Measurements from ENCODE around the gene FOLH1. TPM values are rescaled to one million over a fixed set of nuclear protein-coding genes. Genes with fewer than 3 reads are reported as not detected.
"Not testable (repeated sequence)": the region's sequence is repeated elsewhere in the genome, so short reads cannot be mapped to it uniquely, and the experiment has no call there.

Gene FOLH1
- total RNA-seq, 1 experiment from 2014 or later, result not detected

GRCh38 chr11:49174691-49175366 is 33.6 kb downstream of the FOLH1 start:
- H3K27me3 ChIP-seq (ENCODE audit: insufficient read depth, low read depth); DNase-seq; H3K27ac ChIP-seq; H2AFZ ChIP-seq; POLR2A ChIA-PET (ENCODE audit: unreplicated experiment); H3F3A ChIP-seq (ENCODE audit: insufficient read depth, low read depth); CTCF ChIA-PET; H3K9me3 ChIP-seq (ENCODE audit: insufficient read depth, low read depth); H3K4me2 ChIP-seq; H3K4me1 ChIP-seq (replicated peaks; ENCODE audit: insufficient read depth); H4K20me1 ChIP-seq (ENCODE audit: insufficient read depth); H3K4me3 ChIP-seq; BruUV-seq (replicated peaks); H3K36me3 ChIP-seq (ENCODE audit: low read depth); intact Hi-C loops (cut with micrococcal nuclease; ENCODE audit: unreplicated experiment); H3K79me2 ChIP-seq (ENCODE audit: low read depth); H3K9me2 ChIP-seq (ENCODE audit: insufficient read depth): not testable (repeated sequence)

GRCh38 chr11:49171613-49172012 is 36.8 kb downstream of the FOLH1 start:
- H3K36me3 ChIP-seq (ENCODE audit: low read depth); H3K9me2 ChIP-seq (ENCODE audit: insufficient read depth); DNase-seq; H3K27me3 ChIP-seq (ENCODE audit: insufficient read depth, low read depth); H3K9me3 ChIP-seq (ENCODE audit: insufficient read depth, low read depth); H3K4me3 ChIP-seq; H4K20me1 ChIP-seq (ENCODE audit: insufficient read depth); H3K79me2 ChIP-seq (ENCODE audit: low read depth); intact Hi-C loops (cut with micrococcal nuclease; ENCODE audit: unreplicated experiment); BruUV-seq (replicated peaks); POLR2A ChIA-PET (ENCODE audit: unreplicated experiment); H3K4me1 ChIP-seq (replicated peaks; ENCODE audit: insufficient read depth); H2AFZ ChIP-seq; CTCF ChIA-PET; H3K4me2 ChIP-seq; H3F3A ChIP-seq (ENCODE audit: insufficient read depth, low read depth); H3K27ac ChIP-seq: not testable (repeated sequence)

GRCh38 chr11:49169579-49169978 is 38.8 kb downstream of the FOLH1 start:
- TF ChIP-seq CTCF (conservative IDR thresholded peaks at IDR 0.05), result peak; percentile 71
- H3K27ac ChIP-seq; BruUV-seq (replicated peaks); POLR2A ChIA-PET (ENCODE audit: unreplicated experiment); H2AFZ ChIP-seq; H3K79me2 ChIP-seq (ENCODE audit: low read depth); H3K9me3 ChIP-seq (ENCODE audit: insufficient read depth, low read depth); H3K36me3 ChIP-seq (ENCODE audit: low read depth); H3K4me2 ChIP-seq; H3K9me2 ChIP-seq (ENCODE audit: insufficient read depth); H3K27me3 ChIP-seq (ENCODE audit: insufficient read depth, low read depth); CTCF ChIA-PET; H3K4me1 ChIP-seq (replicated peaks; ENCODE audit: insufficient read depth); H3F3A ChIP-seq (ENCODE audit: insufficient read depth, low read depth); DNase-seq; H3K4me3 ChIP-seq; H4K20me1 ChIP-seq (ENCODE audit: insufficient read depth): not testable (repeated sequence)
- intact Hi-C loops (cut with micrococcal nuclease; ENCODE audit: unreplicated experiment), result loop anchor here (5.0 kb wide), 1 partner anchor 862 kb away; the partner anchor contains the start of gene OR4S1

GRCh38 chr11:49168992-49169391 is 39.4 kb downstream of the FOLH1 start:
- CTCF ChIA-PET; DNase-seq; H3K9me3 ChIP-seq (ENCODE audit: insufficient read depth, low read depth); POLR2A ChIA-PET (ENCODE audit: unreplicated experiment); H3K27me3 ChIP-seq (ENCODE audit: insufficient read depth, low read depth); H3K79me2 ChIP-seq (ENCODE audit: low read depth); H3F3A ChIP-seq (ENCODE audit: insufficient read depth, low read depth); H4K20me1 ChIP-seq (ENCODE audit: insufficient read depth); H3K4me1 ChIP-seq (replicated peaks; ENCODE audit: insufficient read depth); H3K4me2 ChIP-seq; H3K36me3 ChIP-seq (ENCODE audit: low read depth); H3K9me2 ChIP-seq (ENCODE audit: insufficient read depth); BruUV-seq (replicated peaks); H3K27ac ChIP-seq; H3K4me3 ChIP-seq; H2AFZ ChIP-seq: not testable (repeated sequence)
- intact Hi-C loops (cut with micrococcal nuclease; ENCODE audit: unreplicated experiment), result loop anchor here (5.0 kb wide), 1 partner anchor 862 kb away; the partner anchor contains the start of gene OR4S1
